HG03060 (cell line): ENCODE data around the gene INPP5A.

Experiments used
- ATAC-seq: cut with Tn5 transposase; IDR thresholded peaks from one replicate; pipeline ENCODE4 v1.9.1; 2021; ENCODE audit warnings: low read depth, moderate number of reproducible peaks; ENCODE audit not compliant: unreplicated experiment

INPP5A gene

DNA sequence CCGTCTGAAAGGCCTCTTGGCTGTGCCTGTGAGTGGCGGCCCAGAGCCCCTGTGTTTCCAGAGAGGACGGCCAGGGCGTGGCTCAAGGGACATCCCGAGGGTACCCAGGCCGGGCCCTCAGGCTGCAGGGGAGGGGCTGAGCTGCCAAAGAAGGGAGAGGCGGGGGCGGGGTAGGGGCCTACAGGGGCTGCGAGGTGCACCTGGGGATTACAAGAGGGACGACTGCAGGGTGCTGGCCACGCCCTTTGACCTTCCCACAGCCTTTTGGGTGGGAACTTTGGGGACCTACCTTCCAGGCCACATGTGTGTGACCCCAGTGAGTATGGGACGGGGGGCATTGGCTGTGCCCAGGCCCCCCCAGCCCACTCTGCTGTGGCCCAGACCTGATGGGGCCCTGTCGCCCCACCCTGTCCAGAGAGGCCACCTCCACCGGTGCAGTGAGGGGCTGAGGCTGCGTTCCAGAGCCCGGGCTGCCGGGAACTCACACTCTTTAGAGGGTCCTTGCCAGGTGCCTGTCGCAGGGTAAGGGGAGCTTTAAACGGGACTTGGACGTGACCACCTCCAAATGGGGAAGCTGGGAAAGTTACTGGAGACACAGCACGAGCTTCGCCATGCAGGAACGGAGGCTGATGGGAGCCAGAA, 267.3 kb downstream of the INPP5A start:
- ATAC-seq = no peak

DNA sequence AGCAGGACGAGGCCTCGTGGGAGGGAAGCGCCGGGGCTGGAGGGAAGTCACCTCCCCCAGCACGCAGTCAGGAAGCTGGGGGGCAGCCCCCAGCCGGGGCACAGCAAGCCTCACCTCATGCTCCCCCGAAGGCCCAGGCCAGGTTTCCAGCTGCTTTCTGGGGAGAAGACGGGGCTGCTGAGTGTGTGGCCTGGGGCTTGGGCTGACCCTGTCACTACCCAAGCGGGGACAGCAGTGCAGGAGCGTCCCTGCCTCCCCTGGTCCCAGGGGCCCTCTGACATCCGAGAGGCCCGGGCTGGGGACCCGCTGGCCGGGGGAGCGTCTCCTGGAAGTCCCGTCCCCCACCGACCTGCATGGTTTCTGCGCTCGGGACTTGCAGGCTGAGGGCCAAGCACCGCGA, 268.0 kb downstream of the INPP5A start:
- ATAC-seq = no peak

- no peak for ATAC-seq
These were observed 268.5 kb downstream of the INPP5A start for GRCh38 chr10:132806110-132806509.

DNA sequence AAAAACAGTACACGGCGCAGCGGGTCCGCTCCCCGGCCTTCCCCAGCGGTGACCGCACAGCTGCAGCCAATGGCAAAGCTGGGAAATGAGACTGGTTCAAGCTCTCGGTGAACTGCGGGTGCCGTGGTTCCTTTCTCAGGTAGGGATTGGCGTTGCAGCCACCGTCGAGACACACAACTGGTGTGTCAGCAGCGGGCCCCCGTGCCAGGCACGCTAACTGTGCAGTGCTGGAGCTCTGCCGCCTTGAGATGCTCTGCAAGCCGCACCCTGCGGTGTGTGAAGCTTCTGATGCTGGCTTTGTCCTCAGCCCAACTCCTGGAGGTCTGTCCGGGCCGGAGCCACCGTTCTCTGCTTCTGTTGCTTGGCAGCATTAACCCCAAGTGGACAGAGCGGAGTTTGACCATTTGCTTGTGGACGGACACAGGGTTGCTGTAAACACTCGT, 269.0 kb downstream of the INPP5A start:
- no peak for ATAC-seq

GRCh38 chr10:132807621-132808049, 270.0 kb downstream of the INPP5A start:
- ATAC-seq = no peak

DNA sequence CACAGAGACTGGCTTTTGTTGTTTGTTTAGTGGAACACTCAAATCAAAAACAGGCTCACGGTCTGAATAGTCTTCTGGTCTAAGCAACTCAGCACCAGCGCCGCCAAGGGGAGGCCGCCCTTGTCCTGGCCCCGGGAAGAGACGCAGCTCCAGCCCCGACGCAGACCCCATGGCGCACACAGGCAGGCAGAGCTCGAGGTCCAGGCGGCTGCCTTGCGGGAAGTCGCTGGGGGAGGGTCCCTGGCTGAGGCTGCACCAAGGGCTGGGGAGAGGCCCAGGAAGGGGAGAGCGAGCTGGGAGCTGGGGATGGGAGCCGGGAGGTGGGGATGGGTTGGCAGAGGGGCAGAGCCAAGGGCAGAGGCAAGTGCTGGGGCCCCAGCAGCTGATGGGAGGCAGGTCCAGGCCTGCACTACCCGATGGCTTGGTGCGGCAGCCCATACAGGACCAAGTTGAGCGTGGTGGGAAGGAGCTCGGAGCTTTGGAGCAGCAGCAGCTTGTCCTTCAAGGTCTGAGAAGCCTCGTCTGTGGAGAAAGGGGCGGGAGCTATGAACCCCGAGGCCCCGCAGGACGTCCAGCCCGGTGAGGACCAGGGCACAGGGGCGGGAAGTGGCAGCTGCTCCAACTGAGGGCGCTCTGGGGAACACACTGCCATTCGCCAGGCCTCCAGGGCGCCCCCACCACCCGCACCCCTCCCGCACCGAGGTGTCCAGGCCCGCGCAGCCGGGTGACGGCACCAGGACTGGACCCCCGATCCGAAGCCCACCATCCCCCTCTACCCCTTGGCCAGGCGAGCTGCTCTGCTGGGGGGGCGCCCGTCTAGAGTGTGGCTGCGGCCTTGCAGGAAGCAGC, 271.0 kb downstream of the INPP5A start:
- ATAC-seq = no peak

- ATAC-seq = no peak
These were observed 271.9 kb downstream of the INPP5A start for GRCh38 chr10:132809232-132810140.

DNA sequence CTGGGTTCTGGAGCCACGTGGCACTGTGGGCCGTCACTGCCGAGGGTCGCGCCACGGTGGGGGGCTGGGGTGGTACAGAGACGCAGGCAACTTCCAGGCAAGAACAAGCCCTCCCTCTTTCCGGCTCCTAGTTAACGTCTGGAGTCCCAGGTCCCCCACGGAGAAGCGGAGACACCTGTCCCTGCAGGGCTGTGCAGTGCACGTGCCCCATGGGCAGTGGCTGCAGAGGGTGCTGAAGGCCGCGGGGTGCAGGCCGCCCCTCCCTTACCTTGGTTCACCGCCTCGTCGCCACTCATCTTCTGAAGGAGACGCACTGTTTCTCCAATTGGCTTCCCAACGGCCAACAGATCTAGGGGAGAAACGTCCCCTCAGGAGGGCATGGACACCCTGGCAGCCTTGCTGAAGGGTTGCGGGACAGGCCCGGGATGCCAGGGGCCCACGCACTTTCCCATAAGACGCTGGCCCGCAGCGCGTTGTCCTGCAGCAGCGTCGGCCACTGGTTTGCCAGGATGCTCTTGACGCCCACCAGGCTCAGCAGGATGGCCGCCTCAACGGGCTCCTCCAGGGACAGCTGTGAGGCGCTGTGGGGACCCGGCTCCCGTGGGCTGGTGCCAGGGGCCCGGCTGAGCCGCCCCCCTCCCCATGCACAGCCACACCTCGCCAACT, 272.7 kb downstream of the INPP5A start:
- ATAC-seq = no peak

DNA sequence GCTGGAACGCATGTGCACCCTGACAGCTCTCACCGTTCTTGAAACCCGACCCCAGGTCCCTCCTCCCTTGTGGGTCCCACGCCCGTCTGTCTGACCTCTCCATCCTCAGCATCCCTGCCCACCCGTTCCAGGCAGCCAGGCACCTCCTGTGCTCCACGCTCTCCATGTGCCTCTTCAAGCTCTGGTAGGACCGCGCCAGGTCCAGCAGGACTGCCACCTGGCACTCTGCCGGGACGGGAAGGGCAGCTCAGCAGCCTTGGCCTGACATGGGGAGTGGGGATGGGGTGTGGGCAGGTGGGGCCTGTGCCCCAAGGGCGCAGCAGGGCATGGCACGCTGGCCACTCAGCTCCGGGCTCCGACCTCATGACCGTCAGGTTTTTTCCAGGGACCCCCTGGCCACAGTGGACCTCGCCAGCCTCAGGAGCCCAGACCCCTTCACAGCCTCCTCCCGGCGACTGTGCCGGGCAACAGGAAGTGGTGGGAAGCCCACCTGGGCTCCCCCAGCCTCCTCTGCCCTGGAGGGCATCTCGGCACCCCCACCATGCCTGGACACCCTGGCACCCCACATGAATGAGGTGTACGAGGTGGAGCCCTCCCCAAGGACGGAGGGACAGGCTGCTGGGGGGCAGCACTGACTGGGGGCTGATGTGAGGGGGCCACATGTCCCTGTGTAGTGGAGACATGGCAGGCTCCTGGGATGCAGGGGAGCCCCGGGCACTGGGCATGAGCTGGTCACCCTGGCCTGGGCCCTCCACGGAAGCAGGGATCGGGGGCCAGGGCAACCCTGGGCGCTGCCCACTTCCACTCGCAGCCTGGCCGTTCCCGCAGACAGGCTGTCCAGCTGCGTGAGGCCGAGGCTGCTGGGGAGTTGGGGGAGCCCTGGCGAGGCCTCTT, 273.5 kb downstream of the INPP5A start:
- no peak for ATAC-seq

DNA sequence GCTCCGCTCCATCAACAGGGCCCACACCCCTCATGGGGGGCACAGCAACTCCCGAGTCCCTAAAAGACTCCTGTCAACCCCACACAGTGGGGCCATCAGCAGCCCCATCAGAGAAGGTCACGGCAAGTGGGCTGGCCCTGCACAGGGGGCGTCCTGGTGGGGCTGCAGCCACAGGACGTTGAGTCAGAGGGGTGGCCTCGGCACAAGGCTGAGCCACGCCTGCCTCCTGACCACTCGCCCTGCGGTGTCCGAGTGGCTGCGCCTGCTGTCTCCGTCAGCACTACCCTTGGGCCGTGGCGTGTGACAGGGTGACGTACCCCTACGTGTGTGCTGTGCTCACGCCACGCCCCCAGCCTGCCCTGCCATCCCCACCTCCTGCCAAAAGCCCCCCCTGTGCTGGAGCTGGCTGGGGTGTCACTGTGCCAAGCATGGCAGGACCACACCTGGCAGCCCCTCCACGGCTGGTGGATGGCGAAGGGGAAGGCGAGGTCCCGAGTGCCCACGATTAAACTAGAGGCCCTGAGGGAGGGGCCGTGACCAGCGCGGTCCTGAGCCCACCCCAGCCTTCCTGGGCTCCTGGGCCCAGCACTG, 274.4 kb downstream of the INPP5A start:
- ATAC-seq = no peak

GRCh38 chr10:132812520-132812919, 274.9 kb downstream of the INPP5A start:
- no peak for ATAC-seq

GRCh38 chr10:132813001-132813401, 275.4 kb downstream of the INPP5A start:
- ATAC-seq = no peak

DNA sequence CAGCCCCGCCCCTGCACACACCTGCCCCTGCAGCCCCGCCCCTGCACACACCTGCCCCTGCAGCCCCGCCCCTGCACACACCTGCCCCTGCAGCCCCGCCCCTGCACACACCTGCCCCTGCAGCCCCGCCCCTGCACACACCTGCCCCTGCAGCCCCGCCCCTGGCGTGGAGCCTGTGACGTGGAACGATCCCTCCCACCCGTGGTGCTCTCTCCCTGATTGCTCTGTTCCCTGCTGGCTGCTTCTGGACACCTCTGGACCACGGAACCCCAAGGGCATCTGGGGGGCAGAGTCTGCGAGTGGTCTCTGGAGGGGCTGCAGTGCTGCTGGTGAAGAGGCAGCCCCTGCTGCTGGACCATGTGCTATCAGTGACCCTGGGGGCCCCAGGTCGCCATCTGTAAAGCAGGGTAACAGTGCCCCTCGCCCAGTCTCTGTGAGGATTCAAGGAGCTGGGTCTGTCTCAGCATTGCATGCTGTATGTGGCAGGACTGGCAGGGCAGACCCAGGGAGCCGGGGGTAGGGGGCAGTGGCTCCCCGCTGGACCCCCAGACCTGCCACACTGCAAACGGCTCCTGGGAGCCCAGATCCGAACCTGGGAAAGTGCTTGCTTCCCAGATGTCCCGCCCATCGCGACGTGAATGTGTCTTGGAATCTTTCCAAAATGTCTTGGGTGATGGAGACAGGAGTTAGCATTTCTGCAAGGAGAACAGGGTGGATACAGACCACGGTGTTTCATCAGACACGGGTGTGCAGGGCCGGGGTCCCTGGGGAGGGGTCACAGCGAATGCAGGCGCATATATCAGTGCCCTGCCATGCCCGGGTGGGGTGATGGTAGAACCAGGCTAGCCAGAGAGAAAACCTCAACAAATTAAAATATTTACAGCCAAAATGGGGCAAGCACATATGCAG, 276.2 kb downstream of the INPP5A start:
- ATAC-seq = no peak

GRCh38 chr10:132814469-132814856, 276.9 kb downstream of the INPP5A start:
- no peak for ATAC-seq

DNA sequence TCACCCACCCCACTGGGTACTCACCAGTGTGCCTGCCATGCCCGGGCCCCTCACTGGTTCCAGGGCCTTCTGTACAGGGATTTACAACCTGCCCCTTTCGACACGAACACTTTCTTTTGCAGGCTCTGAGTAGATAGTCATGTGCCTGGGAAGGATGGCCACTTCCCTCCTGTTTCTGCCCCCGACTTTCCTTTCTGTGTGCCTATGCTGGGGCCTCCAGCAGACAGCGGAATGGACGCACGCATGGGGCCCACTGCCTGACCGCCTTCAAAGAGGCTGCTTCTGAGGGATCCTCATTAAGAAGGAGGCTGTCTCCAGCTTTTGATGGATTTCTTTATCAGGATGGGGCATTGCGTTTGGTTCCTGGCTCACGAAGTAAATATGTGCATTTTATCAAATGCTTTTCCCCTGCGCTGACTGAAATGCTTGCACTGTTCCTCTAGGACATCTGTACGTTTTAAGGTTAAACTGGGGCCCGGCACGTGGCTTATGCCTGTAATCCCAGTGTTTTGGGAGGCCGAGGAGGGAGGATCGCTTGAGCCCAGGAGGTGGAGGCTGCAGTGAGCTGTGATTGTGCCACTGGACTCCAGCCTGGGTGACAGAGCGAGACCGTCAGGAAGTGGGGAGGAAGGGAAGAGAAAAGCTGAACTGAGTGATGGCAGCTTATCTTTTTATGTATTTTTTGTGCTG, 277.7 kb downstream of the INPP5A start:
- no peak for ATAC-seq

DNA sequence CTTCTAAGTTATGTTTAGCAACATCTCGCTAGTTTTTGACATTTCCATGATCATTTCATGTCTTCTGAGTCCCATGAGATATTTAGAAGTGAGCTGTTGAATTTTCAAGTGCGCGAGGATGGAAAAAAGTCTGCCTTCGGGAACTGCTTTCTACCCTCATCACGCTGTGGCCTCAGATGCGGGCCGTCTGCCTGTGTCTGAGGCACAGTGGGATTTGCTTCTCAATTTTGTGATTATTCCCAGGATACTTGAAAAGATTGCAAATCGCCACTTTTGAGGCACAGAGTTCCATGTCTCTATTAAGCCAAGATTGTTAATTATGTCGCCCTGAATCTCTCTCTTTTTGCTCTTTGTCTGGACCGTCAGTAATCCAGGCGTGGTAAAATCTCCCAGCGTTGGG, 279.1 kb downstream of the INPP5A start:
- ATAC-seq = no peak

GRCh38 chr10:132817701-132818211, 280.2 kb downstream of the INPP5A start:
- ATAC-seq = no peak
